GM18858 (cell line): Measurements from ENCODE around the gene TNFRSF19.
A peak's percentile ranks its signal among the peaks of the same experiment; 100 is the strongest.

Source experiments
- ATAC-seq: cut with Tn5 transposase; IDR thresholded peaks from one replicate; pipeline ENCODE4 v1.9.1; 2021; ENCODE audit not compliant: unreplicated experiment

The TNFRSF19 gene

DNA sequence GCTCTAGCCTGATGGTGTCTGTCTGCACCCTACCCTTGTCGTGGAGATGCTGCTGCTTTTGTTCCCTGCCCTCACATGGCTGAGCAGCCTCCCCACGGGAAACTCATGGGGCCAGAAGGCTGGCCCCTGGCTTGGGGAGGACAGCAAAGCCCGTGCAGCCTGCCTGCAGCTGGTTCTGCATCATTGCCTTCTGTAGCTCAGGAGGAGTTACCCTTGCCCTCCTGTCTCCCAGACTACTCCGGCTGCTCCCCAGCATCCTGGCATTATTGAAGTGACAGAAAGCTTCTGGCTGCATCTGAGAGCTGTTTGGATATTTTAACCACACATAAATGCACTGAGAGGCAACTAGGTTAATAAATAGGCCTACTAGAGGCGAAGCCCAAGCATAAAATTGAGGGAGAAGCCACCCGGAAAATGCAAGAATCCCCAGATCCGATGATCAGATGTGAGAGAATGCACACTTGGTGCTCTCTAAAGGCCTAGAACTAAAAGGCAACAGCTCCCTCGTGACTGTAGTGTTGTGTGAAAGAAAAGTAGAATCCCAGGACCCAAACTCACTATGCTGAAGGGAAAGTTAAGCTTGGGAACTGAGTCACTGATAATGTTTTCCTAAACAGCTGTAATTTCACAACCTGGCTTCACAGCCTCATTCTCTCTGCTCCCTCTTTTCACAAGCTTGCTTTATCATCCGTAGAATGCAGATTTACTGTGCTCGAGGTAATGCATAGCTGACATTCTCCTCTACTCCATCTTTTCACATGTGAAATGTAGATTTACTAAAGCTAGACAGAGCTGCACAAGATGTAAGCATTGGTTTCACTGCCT, 110.8 kb downstream of the TNFRSF19 start:
- ATAC-seq: no peak

DNA sequence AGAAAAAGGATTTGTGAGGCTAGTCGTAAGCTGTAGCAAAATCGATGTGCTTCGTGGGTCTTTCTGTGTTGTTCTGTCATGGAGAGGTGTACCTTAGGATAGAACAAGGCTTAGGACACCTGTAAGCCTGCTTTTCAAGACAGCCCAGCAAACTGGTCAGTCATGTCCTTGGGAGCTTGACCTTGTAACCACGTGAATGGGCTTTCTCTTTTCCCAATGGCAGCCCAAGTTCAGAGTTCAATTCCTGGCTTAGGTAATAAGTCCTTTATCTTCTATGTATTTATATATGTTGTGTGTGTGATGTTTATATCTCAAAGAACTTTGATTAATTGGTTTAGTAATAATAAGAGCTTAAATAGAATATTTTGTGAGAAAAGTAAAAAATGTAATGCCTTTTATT, 112.9 kb downstream of the TNFRSF19 start:
- ATAC-seq: no peak

DNA sequence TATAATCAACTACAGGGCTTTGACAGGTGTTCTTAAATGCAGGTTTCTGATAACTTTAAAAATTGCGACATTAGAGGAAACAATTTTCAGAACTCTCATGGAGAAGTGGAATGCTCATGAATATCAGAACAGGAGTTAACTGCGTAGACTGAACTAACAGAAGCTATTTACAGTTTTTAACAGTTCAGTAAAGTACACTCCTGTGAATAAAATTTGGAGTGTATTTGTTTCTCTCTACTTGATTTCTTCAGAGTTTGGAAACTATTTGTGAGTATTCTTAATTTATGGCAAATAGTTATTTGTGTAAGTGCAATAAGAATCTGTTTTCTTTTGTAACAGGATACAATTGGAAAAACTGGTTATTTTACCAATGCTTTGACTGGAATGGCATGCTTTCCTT, 114.4 kb downstream of the TNFRSF19 start:
- no peak for ATAC-seq

DNA sequence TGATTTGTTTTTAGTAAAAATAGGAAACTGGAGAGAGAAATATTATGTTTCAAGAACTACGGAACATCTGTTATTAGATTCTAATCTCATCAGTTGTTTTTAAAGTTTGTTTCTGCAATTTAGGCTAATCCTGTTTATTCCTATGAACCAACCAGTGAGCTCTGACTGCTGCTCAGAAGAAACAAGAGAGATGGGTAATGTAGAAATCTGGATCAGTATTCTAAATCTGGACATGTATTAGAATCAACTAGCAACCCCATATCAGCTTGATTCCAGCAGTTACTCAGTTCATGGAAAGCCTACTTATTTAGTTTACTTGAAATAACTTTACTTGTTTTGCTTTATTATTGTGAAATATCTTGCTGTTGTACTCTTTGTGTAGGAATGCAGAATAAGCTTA, 115.2 kb downstream of the TNFRSF19 start:
- no peak for ATAC-seq

DNA sequence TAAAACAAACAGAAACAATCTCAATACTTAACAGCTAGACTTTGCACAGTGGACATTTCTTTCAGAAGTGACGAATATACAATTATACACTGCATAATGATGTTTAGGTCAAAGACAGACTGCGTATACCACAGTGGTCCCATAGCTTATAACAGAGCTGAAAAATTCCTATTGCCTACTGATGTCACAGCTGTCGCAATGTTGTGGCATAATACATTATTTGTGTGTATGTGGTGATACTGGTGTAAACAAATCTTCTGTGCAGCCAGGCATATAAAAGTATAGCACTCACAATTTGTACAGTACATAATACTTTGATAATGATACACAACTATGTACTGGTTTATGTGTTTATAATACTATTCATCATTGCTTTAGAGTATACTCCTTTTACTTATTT, 116.7 kb downstream of the TNFRSF19 start:
- no peak for ATAC-seq

DNA sequence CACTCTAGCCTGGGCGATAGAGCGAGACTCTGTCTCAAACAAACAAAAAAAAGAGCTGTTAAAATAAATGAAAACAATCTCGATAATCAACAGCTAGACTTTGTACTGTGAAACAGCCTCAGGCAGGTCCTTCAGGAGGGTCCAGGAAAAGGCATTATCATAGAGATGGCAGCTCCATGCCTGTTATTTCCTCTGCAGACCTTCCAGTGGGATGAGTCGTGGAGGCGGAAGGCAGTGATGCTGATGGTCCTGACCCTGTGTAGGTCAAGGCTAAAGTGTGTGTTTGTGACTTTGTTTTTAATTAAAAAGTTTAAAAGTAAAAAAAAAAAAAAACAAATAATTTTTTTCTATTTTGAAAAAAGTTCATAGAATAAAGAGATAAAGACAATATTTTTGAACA, 117.4 kb downstream of the TNFRSF19 start:
- ATAC-seq: no peak

DNA sequence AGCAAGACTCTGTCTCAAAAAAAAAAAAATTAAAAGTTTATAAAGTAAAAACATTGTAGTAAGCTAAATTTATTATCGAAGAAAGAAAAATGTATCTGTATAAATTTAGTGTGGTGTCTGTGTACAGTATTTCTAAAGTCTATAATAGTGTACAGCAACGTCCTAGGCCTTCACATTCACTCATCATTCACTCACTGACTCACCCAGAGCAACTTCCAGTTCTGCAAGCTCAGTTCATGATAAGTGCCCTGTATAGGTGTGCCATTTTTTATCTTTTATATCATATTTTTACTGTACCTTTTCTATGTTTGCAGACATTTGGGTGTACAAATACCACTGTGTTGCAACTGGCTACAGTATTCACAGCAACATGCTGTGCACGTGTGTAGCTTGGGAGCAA, 118.1 kb downstream of the TNFRSF19 start:
- ATAC-seq: no peak

DNA sequence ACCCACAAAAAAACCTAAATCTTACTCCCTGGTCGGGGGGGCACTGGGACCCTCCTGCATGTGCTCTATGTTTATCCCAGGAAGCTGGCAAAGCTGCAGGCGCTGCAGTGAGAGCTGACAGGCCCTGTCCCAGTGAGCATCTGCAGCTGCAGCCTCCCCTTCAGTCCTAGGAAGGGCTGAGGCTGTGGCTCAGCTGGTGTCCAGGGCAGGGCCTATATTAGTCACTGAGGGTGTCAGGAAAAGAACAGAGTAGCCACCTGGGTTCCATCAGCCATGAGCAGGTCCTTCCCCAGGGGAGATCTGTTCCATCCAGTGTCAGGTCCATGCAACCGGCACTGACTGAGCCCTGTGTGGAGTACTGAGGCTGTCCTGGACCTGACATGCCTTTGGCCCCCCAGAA, 120.5 kb downstream of the TNFRSF19 start:
- ATAC-seq: no peak

DNA sequence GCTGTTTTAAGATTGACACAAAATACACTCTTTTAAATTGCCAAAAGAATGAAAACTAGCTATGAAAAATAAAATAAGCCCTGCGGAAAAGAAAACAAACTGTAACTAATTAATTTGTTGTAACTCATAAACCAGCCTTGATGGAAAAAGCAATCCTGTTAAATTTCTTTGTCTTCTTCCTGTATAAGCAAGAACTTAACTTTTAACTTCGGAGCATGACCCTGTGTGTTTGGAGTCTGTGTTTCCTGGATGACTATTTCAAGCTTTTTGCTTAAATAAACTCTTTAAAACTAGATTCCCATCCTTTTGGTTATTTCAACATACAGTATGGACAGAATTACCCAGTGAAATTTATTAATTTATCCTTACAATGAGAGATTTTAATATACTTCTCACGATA, 122.6 kb downstream of the TNFRSF19 start:
- ATAC-seq: no peak

DNA sequence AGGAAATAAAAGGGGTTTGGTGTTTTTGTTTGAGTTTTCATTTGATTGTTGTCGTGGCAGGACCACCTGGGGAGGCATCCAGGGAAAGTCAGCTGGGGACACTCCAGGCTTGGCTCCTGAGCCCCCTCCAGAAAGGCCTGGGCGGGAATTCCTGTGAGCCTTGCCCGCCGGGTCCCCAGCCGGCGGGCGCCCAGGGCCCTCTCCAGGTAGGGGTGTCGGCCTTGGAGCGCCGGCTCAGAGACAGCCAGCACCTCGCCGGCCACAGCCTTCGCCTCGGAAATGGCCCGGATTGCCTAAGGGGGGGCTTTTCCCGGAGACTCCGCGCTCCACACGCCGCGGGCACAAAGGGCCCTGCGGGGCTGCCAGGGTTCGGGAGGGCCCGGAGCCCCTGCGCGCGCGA, 125.0 kb downstream of the TNFRSF19 start:
- ATAC-seq: no peak

DNA sequence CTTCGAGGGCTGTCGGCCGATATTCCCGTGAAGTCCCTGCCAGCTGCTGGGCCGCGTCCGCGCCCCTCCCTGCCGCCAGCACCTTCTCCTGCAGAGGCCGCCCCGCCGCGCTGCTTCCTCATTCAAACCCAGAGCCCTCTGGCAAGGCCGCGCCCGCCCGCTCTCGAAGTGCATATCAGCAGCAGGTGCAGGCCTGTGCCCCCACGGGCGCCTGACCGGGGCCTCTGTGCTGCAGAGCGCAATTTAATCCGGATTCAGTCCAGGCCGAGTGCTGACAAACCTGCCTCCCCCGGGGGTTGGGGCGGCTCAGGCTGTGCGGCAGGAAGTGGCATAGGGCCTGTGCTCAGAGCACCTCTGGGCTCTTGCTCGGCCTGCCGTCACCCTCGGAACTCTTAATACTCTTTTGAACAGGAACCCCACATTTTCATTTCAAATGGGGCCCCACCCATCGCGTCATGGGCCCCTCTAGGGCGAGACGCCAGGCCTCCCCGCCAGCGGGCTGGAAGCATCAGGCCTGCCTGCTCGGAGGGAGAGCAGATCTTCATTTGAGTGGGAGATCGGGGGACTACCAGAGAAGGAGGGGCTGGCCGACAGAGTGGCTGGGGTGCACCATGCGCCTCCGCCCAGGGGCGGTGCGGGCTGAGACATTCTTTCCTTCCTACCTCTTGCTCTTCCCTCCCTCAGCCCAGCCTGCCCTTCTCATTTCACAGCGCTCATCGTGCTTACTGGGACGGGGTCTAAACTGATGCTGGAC, 125.7 kb downstream of the TNFRSF19 start:
- ATAC-seq: peak; percentile 80

DNA sequence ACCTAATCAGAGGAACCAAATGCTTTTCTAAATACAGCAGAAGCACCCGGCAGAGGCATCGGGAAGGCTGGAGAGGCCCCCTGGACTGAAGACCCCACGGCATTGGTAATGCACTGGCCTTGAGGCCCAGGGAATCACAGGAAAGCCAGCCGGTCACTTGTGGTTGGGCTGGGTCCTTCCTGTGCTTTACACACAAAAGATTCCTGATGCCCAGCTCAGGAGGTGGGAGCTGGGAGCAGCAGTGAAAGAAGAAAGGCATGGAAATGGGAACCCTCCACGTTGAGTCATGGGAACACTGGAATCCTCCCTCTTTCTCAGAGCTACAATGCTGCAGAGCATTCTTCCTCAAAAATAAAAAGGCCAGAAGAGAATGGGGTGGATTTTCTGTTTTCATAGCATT, 126.4 kb downstream of the TNFRSF19 start:
- ATAC-seq: no peak

DNA sequence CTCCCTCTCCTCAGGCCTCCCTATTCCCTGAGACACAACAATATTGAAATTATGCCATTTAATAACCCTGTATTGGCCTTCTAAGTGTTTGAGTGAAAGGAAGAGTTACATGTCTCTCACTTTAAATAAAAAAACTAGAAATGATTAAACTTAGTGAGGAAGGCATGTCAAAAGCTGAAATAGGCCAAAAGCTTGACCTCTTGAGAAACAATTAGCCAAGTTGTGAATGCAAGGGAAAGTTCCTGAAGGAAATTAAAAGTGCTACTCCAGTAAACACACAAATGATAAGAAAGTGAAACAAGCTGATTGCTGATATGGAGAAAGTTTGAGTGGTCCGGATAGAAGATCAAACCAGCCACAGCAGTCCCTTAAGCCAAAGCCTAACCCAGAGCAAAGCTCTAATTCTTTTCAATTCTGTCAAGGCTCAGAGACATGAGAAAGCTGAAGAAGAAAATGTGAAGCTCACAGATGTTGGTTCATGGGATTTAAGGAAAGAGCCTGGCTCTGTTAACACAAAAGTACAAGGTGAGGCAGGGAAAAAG, 127.6 kb downstream of the TNFRSF19 start:
- ATAC-seq: no peak

DNA sequence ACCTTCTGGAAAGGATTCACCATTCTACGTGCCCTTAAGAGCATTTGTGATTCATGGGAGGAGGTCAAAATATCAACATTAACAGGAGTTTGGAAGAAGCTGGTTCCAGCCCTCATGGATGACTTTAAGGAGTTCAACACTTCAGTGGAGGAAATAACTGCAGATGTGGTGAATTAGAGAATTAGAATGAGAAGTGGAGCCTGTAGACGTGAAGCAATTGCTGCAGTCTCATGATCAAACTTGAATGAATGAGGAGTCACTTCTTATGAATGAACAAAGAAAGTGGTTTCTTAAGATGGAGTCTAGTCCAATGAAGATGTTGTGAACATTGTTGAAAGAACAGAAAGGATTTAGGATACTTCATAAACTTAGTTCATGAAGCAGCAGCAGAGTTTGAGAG, 129.1 kb downstream of the TNFRSF19 start:
- no peak for ATAC-seq

DNA sequence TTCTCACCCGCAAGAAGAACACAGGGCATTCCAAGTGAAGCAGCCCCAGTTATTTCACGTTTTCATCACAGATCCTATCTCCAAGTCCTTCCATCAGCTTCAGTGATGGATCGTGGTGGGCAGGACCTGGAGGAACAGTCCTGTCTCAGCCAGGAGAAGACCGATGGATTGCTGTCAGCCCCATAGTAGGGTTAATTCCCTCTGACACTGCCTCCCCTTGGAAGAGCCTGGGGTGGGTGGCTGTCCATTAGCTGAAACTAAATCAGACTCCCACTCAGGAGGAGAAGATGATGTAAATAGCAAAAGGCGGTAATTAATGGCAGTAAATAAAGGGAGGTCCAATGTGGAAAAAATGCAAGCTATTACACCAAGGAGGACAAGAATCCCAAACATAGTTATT, 131.0 kb downstream of the TNFRSF19 start:
- no peak for ATAC-seq

DNA sequence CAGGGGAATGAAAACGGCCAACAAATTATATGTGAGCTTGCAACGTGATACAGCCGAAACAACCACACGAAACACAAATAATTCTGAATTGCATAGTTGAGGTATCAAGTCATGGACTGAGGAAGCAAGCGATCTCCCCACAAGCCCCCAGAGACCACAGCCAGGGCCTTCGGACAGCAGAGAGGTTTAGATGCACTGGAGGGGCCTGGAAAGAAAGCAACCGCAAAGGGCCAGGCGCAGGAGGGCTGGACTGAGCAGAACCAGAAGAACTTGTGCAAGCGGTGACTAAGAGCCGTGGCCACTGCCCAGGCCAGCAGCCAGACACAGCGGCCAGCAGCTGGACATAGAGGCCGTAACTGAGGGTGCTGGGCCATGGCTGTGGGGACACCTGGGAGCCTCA, 131.4 kb downstream of the TNFRSF19 start:
- ATAC-seq: no peak

DNA sequence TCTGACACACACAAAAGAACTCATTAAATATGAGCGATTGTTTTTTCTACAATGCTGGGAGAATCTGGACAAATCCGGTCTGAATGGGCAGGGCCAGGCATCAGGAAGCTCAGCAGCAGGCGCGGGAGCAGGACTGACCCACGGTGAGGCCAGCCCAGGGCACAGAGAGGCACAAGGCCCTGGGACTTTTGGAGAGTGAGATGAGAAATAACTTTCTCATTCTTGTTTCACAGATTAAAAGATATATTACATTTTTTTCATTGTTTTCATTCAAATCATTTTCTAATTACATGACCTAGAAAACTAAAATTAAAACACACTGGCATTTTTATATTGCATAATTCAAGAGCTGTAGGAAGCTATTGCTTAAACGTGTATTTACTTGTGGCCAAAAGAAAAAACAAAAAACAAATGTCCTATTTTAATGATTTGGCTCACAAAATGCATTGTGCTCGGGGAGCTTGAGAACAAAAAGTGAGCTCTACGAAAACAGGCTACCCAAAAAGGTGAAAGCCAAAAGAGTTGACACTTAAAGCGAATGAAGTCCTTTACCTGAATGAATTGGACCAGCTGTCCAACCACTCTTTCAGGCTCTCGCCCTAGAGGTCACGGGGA, 133.1 kb downstream of the TNFRSF19 start:
- no peak for ATAC-seq

DNA sequence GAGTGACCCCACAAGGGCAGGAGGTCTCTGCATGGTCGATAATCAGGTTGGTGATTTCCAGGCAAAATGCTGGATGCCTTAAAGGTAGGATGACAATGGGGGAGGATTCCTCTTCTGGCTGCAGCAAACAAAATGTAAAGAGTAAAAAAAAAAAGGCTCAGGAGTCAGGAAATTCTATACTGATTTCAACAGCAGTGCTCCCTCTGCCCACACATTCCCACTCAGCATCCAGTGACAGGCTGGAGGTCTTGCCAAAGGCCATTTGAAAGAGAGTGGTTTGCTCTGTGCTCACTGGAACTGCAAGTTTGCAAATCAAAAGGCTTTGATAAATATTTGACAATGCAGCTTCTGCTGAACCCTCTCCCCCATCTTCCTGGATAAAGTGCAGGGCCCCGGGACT, 135.4 kb downstream of the TNFRSF19 start:
- no peak for ATAC-seq

DNA sequence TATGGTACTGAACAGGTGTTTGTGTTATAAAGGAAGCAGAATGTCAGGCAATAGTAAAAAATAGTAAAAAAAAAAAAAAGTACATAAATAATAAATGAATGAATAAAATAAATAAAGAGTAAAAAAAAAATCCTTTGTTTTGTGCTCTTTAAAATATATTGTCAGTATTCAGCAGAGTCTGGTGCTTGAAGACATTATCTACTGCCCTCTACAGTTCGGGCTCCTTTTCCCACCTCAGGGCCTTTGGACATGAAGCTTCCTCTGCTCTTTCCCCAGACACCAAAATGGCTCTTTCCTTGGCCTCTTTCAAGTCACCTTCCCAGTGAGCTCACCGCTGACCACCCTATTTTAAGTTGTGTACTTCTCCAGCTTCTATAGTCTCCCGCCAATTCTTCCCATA, 137.5 kb downstream of the TNFRSF19 start:
- ATAC-seq: no peak

DNA sequence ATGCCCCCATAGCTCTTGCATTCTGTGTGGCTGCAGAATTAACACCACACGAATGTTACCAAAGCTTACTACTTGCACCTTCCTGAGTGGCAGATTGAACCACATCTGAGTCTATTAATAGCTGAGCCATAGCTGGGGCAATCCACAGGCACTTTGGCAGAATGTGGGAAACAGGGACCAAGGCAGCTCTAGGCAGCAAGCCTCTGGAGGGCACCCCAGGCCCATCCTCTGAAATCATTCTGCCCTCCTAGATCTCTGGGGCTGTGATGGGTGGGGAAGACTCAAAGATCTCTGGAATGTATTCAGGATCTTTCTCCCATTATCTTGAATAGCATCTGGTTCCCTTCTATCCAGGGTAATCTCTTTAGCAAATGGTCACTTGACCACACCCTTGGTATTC, 139.3 kb downstream of the TNFRSF19 start:
- no peak for ATAC-seq

DNA sequence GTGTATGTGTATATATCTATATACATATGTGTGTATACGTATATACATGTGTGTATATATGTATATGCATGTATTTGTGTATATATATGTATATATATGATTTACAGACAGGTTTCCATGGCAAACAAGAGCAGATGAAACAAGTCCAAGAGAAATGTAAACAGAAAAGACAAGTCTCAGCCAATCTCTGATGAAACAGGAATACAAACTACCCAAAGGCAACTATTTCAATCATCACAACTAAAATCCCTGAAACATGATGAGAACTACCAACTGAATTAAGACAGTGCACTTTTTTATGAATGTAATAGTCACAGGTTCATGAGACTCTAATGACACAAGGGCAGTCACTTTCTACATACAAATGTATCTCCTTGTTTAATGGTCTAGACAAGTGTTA, 140.2 kb downstream of the TNFRSF19 start:
- ATAC-seq: no peak

DNA sequence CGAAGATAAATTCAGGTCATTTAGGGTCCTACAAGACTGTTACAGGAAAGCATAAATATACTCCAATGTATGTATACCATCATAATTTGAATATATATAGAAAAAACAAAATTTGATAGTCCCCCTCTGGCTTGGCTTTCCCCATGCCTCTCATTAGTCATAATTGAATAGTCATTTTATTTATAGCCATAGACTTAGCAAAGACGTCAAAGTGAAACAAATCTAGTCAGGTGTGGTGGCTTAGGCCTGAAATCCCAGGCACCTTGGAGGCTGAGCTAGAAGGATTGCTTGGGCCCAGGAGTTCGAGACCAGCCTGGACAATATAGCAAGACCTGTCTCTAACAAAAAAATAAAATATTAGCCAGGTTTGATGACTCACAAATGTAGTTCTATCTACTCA, 141.1 kb downstream of the TNFRSF19 start:
- ATAC-seq: no peak
